SK-N-SH treated with all-trans-retinoic acid at 6 μM for 48 hours (cell line): Measurements from ENCODE around the gene MAP3K12.

Source experiments
- CREB5 ChIP-seq: fragments of 250-450 bp; sonication (Bioruptor Pico); IDR thresholded peaks from 2 replicates; pipeline ENCODE4 v1.5.1; 2020; ENCODE audit warnings: low read depth, mild to moderate bottlenecking, moderate library complexity
- OSR1 ChIP-seq: fragments of 250-450 bp; sonication (Bioruptor Pico); IDR thresholded peaks from 2 replicates; pipeline ENCODE4 v1.8.0; 2022; ENCODE audit warnings: moderate library complexity, mild to moderate bottlenecking, inconsistent platforms
- RARB ChIP-seq: fragments of 250-450 bp; sonication (Bioruptor Pico); IDR thresholded peaks from 2 replicates; pipeline ENCODE4 v1.8.0; 2021; ENCODE audit warnings: mild to moderate bottlenecking, moderate library complexity
- TOX ChIP-seq: fragments of 250-450 bp; sonication (Bioruptor Pico); IDR thresholded peaks from 2 replicates; pipeline ENCODE4 v1.8.0; 2021; ENCODE audit warnings: mild to moderate bottlenecking, moderate library complexity, borderline replicate concordance
- ZNF565 ChIP-seq: fragments of 450-650 bp; formaldehyde crosslinking; conservative IDR thresholded peaks from 2 replicates; pipeline ENCODE4 v1.5.0; 2020; ENCODE audit warnings: low read depth, mild to moderate bottlenecking, moderate library complexity

DNA sequence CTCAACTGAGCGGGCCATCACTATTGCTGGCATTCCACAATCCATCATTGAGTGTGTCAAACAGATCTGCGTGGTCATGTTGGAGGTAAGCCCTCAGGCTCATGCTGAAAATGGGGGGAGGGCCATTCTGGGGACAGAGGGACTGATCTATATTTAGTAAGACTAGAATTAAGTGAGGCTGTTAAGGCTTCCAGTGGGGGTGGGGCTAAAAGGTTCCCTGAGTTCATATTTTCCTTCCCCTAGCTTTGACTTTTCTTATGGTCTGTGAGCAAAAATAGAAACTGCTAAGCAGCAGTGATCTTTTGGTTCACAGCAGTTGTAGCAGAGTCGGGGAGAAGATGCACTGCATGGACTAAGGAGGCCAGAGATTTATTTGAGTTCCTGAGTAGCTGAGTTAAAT, 38.2 kb downstream of the MAP3K12 start:
- TF ChIP-seq OSR1 (no peak), CREB5 (CRISPR knock-in tag) (no peak), ZNF565 (CRISPR knock-in tag) (no peak), RARB (CRISPR knock-in tag) (no peak), TOX (no peak)
